Measurements from ENCODE around the gene STAG2.

GRCh38 chrX:123949846-123950245, 11.7 kb upstream of the STAG2 start:
- no peak for TF ChIP-seq CTCF (IDR thresholded peaks at IDR 0.05)
- no peak for TF ChIP-seq POLR2A (IDR thresholded peaks at IDR 0.05)
